Measurements from ENCODE around the gene SGSM2.

DNA sequence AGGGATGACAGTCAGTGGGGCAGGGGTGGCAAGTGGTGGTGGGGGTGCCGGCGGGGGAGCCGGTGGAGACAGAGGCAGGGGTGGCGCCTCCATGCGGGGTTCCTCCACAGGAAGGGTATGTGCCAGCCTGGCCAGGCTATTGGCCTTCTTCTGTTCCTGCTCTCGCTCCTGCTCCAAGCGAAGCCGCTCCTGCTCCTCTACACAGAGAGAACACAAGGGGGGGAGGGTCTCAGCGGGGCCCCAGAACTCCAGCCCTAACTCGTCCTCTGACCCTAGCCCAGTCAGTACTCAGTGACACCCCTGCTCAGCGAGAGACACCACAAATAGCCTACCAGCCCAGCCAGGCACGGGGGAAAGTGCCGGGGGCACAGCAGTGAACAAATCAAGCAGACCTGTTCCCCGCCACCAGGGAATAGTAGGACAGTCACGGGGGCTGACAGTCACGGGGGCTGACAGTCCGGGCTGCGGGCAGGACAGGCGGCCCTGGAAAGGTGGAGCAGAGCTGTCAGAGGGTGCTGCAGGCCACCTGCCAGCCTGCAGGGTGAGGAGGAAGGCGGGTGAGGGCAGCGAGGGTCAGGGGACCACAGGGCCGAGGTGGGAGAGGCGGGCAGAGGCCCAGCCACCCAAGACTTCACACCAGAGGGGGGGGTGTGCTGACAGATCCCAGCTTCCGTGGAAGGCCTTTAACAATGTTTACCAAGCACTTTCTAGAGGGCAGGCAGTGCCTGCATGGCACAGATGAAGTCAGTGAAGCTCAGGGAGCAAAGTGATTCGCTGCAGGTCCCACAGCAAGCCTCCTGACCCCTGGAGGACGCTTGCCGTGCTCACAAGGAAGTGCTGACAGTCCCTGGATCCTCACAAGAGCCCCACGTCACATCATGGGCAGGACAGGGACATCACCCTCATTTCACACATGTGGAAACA, 58.2 kb downstream of the SGSM2 start:
- TF ChIP-seq EZH2 (IDR thresholded peaks at IDR 0.05) (no peak), POLR2AphosphoS5 (IDR thresholded peaks at IDR 0.05; ENCODE audit: borderline replicate concordance, low read depth, low read length) (no peak)
